ES-I3 (cell line): ENCODE results near the gene CEBPB.
"Not testable (repeated sequence)": the region's sequence is repeated elsewhere in the genome, so short reads cannot be mapped to it uniquely, and the experiment has no call there.

Source experiments
- H3K36me3 ChIP-seq: 2 replicates; pipeline ENCODE4 v1.6.1; 2013; ENCODE audit warnings: mild to moderate bottlenecking, low read length, control low read depth, moderate library complexity; ENCODE audit not compliant: insufficient read depth
- H3K4me1 ChIP-seq: 2 replicates; pipeline ENCODE4 v1.6.1; 2013; ENCODE audit warnings: mild to moderate bottlenecking, control low read depth, low read length; ENCODE audit not compliant: insufficient read depth
- H3K9ac ChIP-seq: 2 replicates; pipeline ENCODE4 v1.6.1; 2013; ENCODE audit warnings: low read depth, mild to moderate bottlenecking, low read length, moderate library complexity
- H3K9me3 ChIP-seq: 2 replicates; pipeline ENCODE4 v1.6.1; 2013; ENCODE audit warnings: mild to moderate bottlenecking, low read length, moderate library complexity; ENCODE audit not compliant: control insufficient read depth, insufficient read depth

CEBPB gene

GRCh38 chr20:50153500-50154377 lies 36.9 kb upstream of the CEBPB start, which contains the start of gene PEDS1:
Gene PEDS1 (minus strand): TSS chr20:50153723. CDS start chr20:50153637, 86 bp downstream.
- Histone ChIP-seq H3K4me1 (0 out of 2 replicates have a peak, but pooled peaks cover 11% of the 10 kb centered on the region), H3K9ac (peak within 1 kb of the TSS; percentile 71), H3K36me3 (peaks cover 3% of the 10 kb centered on the region; the same call in 1 of the 2 replicates), H3K9me3 (no peaks in the 10 kb centered on the region)

GRCh38 chr20:50161494-50161893 lies 29.1 kb upstream of the CEBPB start:
- not testable (repeated sequence) for H3K9me3 ChIP-seq, H3K36me3 ChIP-seq
- H3K4me1 ChIP-seq: peaks cover 13% of the 10 kb centered on the region

GRCh38 chr20:50163570-50164317 lies 26.9 kb upstream of the CEBPB start:
- no peak overlapping the region for H3K9ac ChIP-seq
- H3K4me1 ChIP-seq: peaks cover 14% of the 10 kb centered on the region
- no peaks in the 10 kb centered on the region for H3K9me3 ChIP-seq
- no peaks in the 10 kb centered on the region for H3K36me3 ChIP-seq

More at GRCh38 chr20:50161494-50161893, 29.1 kb upstream of the CEBPB start:
- H3K9ac ChIP-seq: not testable (repeated sequence)

- no peaks in the 10 kb centered on the region for H3K9me3 ChIP-seq
- no peaks in the 10 kb centered on the region for H3K36me3 ChIP-seq
- peak overlapping the region; percentile 50 for H3K9ac ChIP-seq
- peaks cover 14% of the 10 kb centered on the region for H3K4me1 ChIP-seq
These were observed 24.7 kb upstream of the CEBPB start for GRCh38 chr20:50165684-50166554.

- Histone ChIP-seq H3K36me3 (no peaks in the 10 kb centered on the region), H3K9me3 (no peaks in the 10 kb centered on the region), H3K4me1 (peaks cover 8% of the 10 kb centered on the region; the same call in 1 of the 2 replicates), H3K9ac (no peak overlapping the region)
These were observed 21.3 kb upstream of the CEBPB start for GRCh38 chr20:50169329-50169823.

GRCh38 chr20:50170549-50171220 lies 19.9 kb upstream of the CEBPB start:
- Histone ChIP-seq H3K36me3 (no peaks in the 10 kb centered on the region), H3K9me3 (no peaks in the 10 kb centered on the region), H3K4me1 (peaks cover 7% of the 10 kb centered on the region; the same call in 1 of the 2 replicates), H3K9ac (no peak overlapping the region)

GRCh38 chr20:50172347-50173013 lies 18.1 kb upstream of the CEBPB start:
- Histone ChIP-seq H3K4me1 (0 out of 2 replicates have a peak, but pooled peaks cover 3% of the 10 kb centered on the region), H3K9me3 (no peaks in the 10 kb centered on the region), H3K9ac (peak overlapping the region; percentile 65), H3K36me3 (no peaks in the 10 kb centered on the region)

- Histone ChIP-seq H3K9me3 (no peaks in the 10 kb centered on the region), H3K36me3 (no peaks in the 10 kb centered on the region), H3K9ac (no peak overlapping the region), H3K4me1 (peaks cover 5% of the 10 kb centered on the region; the same call in 1 of the 2 replicates)
These were observed 16.2 kb upstream of the CEBPB start for GRCh38 chr20:50174456-50174855.

- H3K9ac ChIP-seq: no peak overlapping the region
- no peaks in the 10 kb centered on the region for H3K9me3 ChIP-seq
- H3K4me1 ChIP-seq: peaks cover 6% of the 10 kb centered on the region; the same call in 1 of the 2 replicates
- no peaks in the 10 kb centered on the region for H3K36me3 ChIP-seq
These were observed 14.4 kb upstream of the CEBPB start for GRCh38 chr20:50175938-50176933.

- not testable (repeated sequence) for H3K4me1 ChIP-seq, H3K36me3 ChIP-seq, H3K9ac ChIP-seq, H3K9me3 ChIP-seq
These were observed 12.0 kb upstream of the CEBPB start for GRCh38 chr20:50178672-50179071.

GRCh38 chr20:50181344-50181743 lies 9.3 kb upstream of the CEBPB start:
- Histone ChIP-seq H3K9ac (no peak overlapping the region), H3K36me3 (no peaks in the 10 kb centered on the region), H3K4me1 (peaks cover 2% of the 10 kb centered on the region; the same call in 1 of the 2 replicates), H3K9me3 (no peaks in the 10 kb centered on the region)

- Histone ChIP-seq H3K9me3 (no peaks in the 10 kb centered on the region), H3K4me1 (peaks cover 6% of the 10 kb centered on the region; the same call in 1 of the 2 replicates)
These were observed 8.3 kb upstream of the CEBPB start for GRCh38 chr20:50182346-50182745.

More at GRCh38 chr20:50182346-50182745, 8.3 kb upstream of the CEBPB start:
- Histone ChIP-seq H3K36me3 (no peaks in the 10 kb centered on the region), H3K9ac (no peak overlapping the region)
